IPS DF 4.7 (cell line): Measurements from ENCODE around the gene RETREG2.

Source experiments
- DNase-seq: peaks from one replicate; pipeline ENCODE4 v3.0.0-alpha.2; 2013; ENCODE audit warnings: low spot score; ENCODE audit errors: extremely low read depth

RETREG2 gene

DNA sequence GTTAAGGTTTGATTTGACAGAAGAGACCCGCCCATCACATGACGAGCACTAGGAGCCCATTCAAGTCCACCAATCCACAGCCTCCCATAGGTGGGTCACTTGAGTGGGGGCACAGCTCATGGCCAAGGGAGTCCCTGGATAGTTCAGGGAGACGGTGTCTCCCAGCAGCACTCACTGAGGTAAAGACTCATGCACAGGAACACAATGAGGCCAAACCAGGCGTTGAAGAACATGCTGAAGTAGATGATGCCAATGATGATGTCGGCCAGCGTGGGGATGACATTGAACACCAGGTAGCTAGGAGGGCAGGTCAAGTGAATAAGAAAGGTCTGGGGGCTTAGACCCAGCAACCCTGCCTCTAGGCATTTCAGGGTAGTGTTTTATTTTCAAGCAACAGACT is 36.7 kb downstream of the RETREG2 start:
- no peak for DNase-seq

DNA sequence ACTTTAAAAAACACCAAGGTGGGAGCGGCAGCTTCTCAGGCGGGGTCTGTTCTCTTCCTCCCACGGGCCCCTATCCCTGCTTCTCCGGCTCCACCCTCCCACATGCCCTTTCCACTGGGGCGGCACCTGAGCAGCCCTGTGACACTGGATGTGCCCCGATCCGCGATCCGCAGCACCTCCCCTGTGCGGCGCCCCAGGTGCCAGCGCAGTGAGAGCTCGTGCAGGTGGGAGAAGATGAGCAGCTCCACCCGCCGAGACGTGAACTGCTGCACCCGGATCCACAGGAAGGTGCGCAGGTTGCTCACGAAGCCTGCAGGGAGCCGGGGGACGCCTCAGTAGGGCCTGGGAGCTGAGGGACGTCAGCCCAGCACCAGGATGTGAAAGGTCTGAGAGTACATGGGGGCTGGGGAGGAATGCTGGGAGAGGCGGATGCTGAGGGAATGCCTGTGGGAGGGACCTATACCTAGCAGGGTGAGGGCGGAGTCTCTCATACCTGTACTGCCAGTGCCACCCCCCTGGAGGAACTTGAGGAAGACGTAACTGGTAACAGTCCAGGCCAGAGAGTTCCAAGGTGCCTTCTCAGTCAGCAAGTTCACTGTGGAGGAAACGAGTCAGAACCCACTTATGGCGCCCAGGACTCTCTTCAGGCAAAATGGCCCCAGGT is 37.9 kb downstream of the RETREG2 start:
- no peak for DNase-seq

DNA sequence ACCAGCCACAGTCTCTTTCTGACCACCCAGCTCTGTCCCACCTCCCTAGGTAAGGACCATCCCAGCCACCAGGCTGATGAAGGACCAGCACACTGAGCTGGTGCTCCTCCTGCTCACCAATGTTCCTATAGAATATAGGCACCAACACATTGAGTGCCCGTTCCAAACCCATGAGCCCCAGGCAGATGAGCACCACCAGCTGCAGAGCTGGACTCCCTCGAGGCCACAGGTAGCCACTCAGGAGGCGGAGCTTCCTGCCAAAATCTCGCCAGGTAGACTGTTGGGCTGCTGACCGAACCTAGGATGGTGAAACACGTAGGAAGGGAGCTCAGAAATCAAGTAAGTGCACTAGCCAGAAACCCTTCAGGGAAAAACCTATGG is 38.5 kb downstream of the RETREG2 start:
- DNase-seq: no peak

DNA sequence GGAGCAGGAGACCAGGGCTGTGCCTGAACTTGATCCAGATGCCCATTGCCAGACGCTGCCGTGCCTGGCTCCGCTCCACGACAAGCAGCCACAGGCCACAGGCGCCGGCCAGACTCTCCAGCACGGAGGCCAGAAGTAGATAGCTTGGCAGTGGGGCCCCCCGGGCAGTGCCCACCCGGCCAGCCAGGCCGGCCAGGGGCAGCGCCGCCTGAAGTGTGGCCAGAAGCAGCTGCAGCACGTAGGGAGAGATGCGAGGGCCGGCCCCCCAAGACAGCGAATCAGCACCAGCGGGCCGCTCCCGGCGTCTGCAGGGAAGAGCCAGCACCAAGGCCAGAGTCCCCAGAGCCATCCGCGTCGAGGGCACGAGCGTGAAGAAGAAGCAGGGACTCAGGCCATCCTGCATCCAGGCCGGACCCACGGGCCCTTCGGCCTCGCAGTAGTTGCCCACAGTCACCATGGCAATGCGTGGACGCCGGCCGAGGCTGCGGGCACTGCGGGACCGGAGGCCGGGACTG is 40.2 kb downstream of the RETREG2 start:
- no peak for DNase-seq

DNA sequence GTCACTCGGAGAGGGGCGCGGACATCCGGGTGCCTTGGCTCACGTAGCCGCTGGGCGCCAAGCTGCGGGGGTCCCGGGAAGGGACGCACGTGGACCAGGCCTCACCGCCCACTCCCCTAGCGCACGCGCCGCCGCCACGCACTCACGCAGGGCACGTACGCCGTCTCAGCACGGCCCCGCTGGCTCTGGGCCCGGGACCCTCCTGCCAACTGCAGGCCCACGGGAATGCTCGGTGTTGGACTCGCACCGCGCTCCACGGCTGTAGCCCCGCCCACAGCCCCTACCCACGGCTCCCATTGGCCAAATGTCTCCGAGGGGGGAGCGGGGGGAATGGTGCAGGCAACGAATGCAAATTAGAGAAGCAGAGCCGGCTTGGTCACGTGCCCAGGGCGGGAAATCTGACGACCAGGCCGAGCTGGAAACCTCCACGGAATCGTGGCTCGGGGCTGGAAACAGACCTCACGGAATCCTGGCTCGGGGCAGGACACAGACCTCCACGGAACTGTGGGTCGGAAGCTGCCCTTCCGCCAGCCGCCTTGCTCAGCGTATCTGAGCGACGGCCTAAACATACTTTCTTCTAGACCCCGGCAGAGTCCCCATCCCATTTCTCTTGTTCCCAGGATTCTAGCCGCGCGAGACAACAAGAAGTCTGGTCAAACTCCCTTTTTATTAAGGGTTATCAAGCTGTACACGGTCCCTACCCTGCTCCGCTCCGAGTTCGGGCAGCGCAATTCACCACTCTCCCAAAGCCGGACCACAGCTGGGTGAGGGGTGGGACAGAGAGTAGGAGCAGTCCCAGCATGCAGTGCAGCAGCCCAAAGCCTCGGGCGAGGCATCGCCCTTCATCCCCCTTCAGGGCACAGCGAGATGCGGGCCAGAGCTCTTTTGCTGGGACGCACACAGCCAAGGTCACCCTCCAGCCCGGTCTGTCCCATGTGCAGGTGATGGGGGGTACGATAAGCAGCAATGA is 40.9 kb downstream of the RETREG2 start, which contains the start of gene ABCB6:
Gene ABCB6, minus strand, starts transcription at position 227 of the 970 bp plus-strand sequence. CDS start 285 bp downstream, outside the sequence.
- DNase-seq: no peak

DNA sequence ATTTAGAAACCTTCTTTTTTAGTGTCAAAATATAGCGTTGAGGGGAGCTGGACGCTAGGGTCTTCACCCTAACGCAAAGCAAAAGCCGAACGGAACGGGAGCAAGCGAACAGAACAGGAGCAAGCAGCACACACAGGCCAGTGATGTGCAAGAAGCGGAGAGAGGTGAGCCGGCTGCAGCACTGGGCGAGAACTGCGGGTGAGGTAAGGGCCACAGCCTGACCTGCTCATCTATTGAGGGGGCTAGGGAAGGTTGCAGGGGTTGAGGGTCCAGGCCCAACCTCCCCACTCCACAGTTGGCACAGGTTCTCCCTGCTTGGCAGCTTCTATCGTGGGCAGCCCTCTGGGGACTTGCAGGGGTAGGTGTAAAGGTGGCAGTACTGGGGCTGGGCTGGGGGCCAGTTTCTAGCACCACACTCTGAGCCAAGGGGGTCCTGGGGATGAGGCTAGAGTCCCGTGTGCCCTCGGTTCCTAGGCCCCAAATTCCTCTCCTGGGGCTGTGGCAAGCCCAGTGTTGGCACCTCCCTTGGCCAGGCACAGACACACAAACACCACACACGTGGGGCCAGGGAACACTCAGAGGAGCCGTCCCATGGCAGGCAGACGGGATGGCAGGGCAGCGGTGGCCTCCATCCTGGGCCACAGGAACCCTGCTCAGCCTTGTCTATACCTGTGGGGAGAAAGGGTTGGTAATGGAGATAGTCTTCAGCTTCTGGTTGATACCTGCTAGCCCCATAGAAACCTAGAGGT is 41.9 kb downstream of the RETREG2 start:
- DNase-seq: no peak

DNA sequence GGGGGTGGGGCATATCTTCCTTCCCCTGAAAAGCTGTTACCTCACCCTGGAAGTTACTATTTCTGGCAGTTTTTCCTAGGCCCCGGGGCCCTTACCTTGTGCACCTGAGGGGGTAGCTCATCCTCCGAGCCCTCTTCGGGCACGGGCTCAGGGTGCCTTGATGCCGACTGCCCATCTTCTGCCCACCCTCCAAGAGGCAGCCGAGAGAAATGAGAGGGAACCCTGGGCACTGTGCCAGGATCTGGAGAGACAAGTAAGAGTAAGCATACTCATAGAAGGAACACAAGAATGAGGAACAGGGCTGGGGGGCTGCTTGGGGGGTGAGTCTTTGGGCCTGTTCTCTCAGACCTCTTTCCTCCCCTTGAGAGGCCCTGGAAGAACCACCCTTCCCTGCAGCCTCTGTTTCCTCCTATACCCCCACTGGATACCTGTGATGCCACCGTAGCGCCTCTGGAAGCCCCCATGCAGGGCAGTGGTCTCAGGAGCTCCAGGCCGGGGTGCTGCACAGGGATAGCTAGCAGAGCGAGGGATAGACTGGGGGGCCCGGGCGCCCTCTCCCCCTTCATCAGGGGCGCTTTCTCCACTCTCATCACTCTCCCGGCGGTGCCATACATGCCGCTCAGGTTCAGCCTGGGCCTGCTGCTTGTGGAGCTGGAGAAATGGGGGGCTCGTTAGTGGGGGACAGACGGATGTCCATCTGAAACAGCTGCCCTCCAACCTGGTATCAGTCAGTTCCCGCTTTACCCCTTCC is 42.8 kb downstream of the RETREG2 start:
- DNase-seq: no peak

DNA sequence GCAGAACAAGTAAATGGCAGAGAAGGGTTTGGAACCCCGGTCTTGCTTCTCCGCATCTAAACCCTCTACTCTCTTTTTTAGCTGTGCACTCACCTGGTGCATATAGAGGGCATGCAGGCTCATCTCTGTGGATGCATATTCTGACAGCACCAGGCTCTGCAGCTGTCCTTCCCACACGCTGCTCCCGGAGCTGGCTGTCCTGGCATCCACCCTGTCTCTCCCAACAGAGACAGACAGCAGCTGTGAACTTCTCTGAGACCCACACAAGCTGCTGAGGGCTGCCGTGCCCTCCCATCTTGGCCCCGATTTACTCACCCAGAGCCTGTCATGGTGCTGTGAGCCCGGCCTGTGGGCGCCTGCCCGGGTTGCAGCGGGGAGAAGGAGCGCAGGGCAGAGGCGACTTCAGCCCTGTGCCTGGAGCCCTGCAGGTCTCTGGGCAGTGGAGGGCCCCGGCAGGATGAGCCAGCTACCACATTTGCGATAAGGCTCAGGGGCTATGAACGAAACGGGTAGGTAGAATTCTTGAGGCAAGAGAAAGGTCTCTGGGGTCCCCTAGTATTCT is 44.0 kb downstream of the RETREG2 start:
- DNase-seq: no peak

DNA sequence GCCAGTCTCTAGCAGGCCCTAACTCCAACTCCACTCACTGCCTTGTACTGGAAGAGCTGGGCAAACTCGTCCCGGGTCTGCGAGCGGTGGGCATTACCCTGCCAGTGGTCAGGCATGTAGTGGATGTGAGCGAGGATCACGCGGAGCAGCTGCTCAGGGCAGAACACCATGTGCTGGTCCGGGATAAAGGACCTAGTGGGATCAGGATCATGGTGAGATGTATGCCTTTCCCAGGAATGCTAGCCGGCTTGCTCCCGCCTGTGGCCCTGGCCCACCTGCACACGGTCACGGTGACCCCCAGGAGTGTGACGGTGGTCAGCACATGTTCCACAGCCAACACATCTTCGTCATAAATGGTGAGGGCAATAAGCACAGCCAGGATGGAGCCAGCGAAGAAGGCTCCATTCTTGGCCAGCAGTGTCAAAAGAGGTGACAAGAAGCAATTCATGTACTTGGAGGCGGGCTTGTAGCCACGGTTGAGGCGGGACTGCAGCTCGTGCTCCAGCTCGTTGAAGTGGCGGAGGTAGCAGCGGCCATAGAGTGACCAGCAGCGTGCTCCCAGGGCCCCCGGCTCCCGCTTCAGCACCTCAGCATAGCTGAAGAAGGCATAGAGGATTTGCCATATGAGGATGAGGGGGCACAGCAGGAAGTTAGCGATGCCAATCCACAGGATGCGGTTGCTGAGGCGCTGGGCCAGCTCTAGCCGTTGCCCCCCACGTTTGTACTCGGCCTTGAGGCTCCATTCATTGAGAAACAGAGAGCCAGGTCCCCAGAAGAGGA is 45.9 kb downstream of the RETREG2 start:
- DNase-seq: no peak

DNA sequence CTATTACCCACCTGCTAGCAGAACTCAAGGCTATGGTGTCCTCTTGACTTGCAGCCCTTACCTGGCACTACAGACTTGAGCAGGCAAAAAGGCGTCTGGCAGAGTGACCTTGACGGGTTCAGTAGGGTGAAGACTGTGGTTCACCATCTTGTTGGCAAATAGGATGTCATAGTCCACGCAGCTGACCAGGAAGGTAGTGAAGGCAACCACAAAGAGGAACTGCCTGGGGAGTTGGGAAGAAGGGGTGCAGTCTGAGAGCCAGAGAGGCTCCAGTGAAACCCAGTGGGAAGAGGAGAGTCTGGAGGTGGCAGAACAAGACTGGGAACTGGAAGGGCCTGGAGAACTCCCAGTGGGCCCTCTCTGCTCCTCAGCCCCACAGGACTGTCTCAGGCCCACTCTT is 47.3 kb downstream of the RETREG2 start:
- no peak for DNase-seq

DNA sequence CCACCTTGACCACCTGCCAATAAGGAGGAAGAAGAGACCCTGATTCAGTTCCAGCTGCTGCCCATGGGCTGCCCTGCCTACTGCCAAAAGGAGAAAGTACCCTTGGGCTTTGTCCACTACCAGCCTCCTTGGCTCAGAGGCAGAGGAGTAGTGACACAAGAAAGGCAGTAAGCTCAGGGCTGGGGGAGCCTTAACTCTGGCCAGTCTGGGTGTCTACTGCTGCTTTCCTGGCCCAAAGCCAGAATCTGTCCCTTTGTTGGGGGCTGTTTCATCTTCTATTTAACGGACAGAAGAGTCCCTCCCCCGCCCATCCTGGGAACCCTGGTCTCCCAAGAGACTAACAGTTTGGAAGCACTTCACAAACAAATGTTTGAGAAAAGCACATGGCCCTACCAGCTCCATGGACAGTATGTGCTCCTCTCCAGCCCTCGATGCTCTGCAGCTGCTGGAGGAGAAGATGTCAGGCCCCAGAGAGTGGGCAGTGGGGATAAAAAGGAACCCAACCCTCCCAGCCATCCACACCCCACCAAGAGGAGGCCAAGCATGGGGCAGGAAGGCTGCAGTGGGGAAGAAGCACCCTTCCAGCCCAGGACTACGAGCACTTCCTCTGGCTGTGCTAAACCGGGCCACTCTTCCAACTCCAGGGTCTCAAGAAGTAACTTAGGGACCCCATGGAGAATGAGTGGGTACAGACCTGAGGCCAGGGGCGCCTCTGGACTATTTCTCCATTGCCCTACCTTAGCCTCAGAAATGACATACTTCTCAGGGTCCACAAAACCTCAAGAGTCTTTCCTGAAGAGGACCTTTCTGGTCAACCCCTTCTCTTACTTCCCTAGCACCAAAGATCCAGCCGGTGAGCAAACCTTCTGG is 50.2 kb downstream of the RETREG2 start:
- no peak for DNase-seq

DNA sequence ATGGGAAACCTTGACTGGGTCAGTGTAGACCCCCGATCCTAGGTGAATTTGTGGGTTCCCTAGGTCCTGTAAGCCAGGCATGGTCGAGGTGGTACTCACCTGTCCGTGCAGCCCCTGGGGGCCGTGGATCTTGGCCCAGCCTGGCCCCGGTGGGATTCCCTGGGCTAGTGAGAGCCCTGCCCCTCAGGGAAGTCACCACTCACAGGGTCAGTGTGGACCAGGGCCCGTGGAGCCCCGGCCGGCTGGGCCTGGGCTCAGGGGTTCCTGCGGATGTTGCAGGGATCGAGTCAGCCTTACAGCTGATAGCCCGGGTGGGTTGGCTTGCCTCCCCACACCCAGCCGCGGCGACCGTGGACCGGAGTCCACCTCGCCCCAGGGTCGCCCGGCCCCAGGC is 50.8 kb downstream of the RETREG2 start:
- no peak for DNase-seq

DNA sequence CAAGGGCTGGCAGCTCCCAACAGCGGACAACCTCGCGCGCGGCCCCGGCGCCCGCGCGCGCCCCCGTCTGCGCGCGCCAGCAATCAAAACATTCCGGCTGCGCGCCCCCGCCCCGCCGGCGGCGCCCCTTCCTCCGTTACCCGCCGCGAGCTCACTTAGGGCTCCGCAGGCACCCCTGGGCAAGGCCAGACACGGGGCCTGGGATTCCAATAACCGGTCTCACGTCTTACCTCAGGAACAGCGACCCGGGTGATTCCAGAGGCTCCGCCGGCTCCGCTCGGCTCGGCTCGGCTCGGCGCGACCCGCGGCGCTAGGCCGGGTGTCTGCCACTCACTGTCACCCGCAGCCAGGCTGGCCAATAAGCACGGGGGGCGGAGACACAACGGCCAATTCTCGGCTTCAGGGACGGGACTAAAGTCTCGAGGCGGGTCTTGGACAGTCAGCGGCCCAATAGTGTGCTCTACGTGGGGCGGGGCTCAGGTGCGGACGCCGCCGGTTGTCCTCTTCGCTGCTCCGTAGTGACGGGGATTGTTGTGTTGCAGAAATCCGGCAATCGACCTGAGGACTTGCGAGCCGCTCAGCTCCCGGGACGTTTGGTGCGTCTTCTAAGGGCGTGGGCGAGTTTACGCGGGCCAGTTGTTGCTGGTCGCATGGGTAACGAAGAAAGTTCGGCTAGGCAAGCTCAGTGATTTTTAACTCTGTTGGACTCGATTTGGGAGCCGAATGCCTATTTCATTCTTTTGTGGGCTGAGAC is 51.4 kb downstream of the RETREG2 start, which contains the start of the genes ANKZF1 and ATG9A:
Gene ANKZF1, plus strand, starts transcription at position 502 of the 754 bp plus-strand sequence. CDS start 452 bp downstream, outside the sequence.
Gene ATG9A, minus strand, starts transcription at position 332 of the 754 bp plus-strand sequence. CDS start 1,612 bp downstream, outside the sequence.
- no peak for DNase-seq

DNA sequence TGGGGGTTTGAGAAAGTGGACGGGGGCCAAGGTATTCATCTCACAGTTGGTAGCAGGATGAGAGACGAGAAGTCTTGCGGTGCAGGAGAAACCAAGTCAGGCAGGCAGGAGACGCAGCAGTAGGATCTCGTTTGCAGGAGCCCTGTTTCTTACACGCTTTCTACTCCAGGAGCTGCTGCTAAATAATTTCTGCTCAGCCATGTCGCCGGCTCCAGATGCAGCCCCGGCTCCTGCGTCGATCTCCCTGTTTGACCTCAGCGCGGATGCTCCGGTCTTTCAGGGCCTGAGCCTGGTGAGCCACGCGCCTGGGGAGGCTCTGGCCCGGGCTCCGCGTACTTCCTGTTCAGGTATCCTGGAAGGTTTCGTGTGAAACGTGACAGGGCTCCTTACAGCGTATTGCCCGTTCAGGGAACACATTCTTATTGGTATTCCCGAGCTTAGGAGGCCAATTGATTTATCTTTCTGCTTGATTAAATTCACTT is 52.0 kb downstream of the RETREG2 start:
- no peak for DNase-seq

DNA sequence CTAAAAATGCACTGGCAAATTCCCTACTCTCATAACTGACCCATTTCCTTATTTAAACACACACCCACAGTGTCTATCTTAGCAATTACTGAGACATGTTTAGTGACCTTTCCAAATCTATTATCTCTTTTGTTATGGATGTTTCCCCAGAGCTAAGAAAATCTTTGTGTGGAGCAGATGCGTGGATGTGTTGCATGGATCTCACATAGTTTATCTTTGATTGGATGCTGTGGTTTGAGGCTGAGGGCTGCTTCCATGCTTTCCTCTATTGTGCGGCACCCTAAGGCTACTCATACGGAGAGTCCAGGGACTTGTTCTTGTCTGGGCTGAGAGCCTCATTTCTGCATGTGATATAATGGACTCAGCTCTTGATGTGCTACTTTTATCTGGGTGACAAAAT is 56.3 kb downstream of the RETREG2 start:
- DNase-seq: no peak
